Hepatocyte (in vitro differentiated cells): Measurements from ENCODE around the gene B4GALT4. TPM values are rescaled to one million over a fixed set of nuclear protein-coding genes. Genes with fewer than 3 reads are reported as not detected.

Source experiments
- DNase-seq: peaks from one replicate; pipeline ENCODE4 v3.0.0-alpha.2; 2016; ENCODE audit warnings: low spot score
- H2AFZ ChIP-seq: fragments of 200-600 bp; sonication (generic); 2 replicates; pipeline ENCODE4 v1.6.0; 2016; ENCODE audit warnings: antibody characterized with exemption, mild to moderate bottlenecking
- H3K27ac ChIP-seq: fragments of 200-600 bp; sonication (generic); 2 replicates; pipeline ENCODE4 v1.5.1; 2016; ENCODE audit warnings: mild to moderate bottlenecking
- H3K27me3 ChIP-seq: fragments of 200-600 bp; sonication (generic); 2 replicates; pipeline ENCODE4 v1.6.1; 2016
- H3K36me3 ChIP-seq: fragments of 200-600 bp; sonication (generic); replicated peaks from 2 replicates; pipeline ENCODE4 v1.5.1; 2016; ENCODE audit warnings: low read depth; ENCODE audit not compliant: insufficient read depth
- H3K4me1 ChIP-seq: fragments of 200-600 bp; sonication (generic); 2 replicates; pipeline ENCODE4 v1.5.1; 2016; ENCODE audit warnings: mild to moderate bottlenecking, moderate library complexity; ENCODE audit not compliant: insufficient read depth
- H3K4me2 ChIP-seq: fragments of 200-600 bp; sonication (generic); 2 replicates; pipeline ENCODE4 v1.6.0; 2016
- H3K4me3 ChIP-seq: fragments of 200-600 bp; sonication (generic); 2 replicates; pipeline ENCODE4 v1.5.1; 2016; ENCODE audit warnings: mild to moderate bottlenecking
- H3K79me2 ChIP-seq: fragments of 200-600 bp; sonication (generic); 2 replicates; pipeline ENCODE4 v1.6.0; 2017; ENCODE audit warnings: mild to moderate bottlenecking
- H3K9me2 ChIP-seq: fragments of 200-600 bp; sonication (generic); replicated peaks from 2 replicates; pipeline ENCODE4 v1.6.0; 2017; ENCODE audit warnings: mild to moderate bottlenecking; ENCODE audit not compliant: insufficient read depth
- H3K9me3 ChIP-seq: fragments of 200-600 bp; sonication (generic); 2 replicates; pipeline ENCODE4 v1.5.1; 2016; ENCODE audit warnings: low read depth, mild to moderate bottlenecking
- H4K20me1 ChIP-seq: fragments of 200-600 bp; sonication (generic); 2 replicates; pipeline ENCODE4 v1.6.0; 2016; ENCODE audit warnings: mild to moderate bottlenecking; ENCODE audit not compliant: insufficient read depth, poor library complexity, severe bottlenecking
- EZH2 ChIP-seq: fragments of 200-600 bp; sonication (generic); IDR thresholded peaks from 2 replicates; pipeline ENCODE4 v1.6.1; 2016; ENCODE audit warnings: antibody characterized with exemption, mild to moderate bottlenecking, borderline replicate concordance
- EZH2phosphoT487 ChIP-seq: fragments of 200-600 bp; sonication (generic); IDR thresholded peaks from one replicate; pipeline ENCODE4 v1.6.1; 2018; ENCODE audit warnings: antibody characterized with exemption, mild to moderate bottlenecking, low read depth, moderate library complexity; ENCODE audit not compliant: unreplicated experiment, severe bottlenecking
- WGBS: methylation state at CpG from one replicate; pipeline ENCODE4 v1.1.6; 2016; ENCODE audit warnings: low lambda C conversion rate; ENCODE audit errors: missing lambda C conversion rate; 5-methylcytosine and 5-hydroxymethylcytosine counted together
- polyA plus RNA-seq: library from polyadenylated mRNA; unstranded; fragments of >200 nt; fragmentation: Nextera tagmentation; extraction: Ambion mirVana; gene quantifications from 2 replicates; pipeline ENCODE4 v1.2.1, GENCODE V29; 2016
- total RNA-seq: library from RNA; depleted of rRNA; stranded (reverse); fragments of >200 nt; gene quantifications from 2 replicates; pipeline ENCODE4 v1.2.3, GENCODE V29; 2014
- TF ChIP-seq, protein P1 (sequence below): fragments of 200-600 bp; sonication (generic); IDR thresholded peaks from 2 replicates; pipeline ENCODE4 v1.5.1; 2016; ENCODE audit warnings: antibody characterized with exemption, mild to moderate bottlenecking; ENCODE audit not compliant: poor library complexity

The B4GALT4 gene
- total and polyA plus RNA-seq, 2 experiments from 2014 or later = 54.0 to 55.7 TPM

- Histone ChIP-seq H3K4me3 (no peak overlapping the region), H3K4me1 (no peaks in the 10 kb centered on the region), H3K79me2 (peaks cover 54% of the 10 kb centered on the region), H3K9me3 (no peaks in the 10 kb centered on the region), H3K36me3 (peaks cover 5% of the 10 kb centered on the region), H3K27me3 (no peaks in the 10 kb centered on the region), H3K27ac (no peak overlapping the region), H3K4me2 (no peak overlapping the region), H2AFZ (no peak overlapping the region), H4K20me1 (peaks cover 7% of the 10 kb centered on the region), H3K9me2 (no peaks in the 10 kb centered on the region)
- DNase-seq = no peak
- 88% methylated on average over 7 of the region's 7 CpGs for WGBS
- TF ChIP-seq EZH2 = no peak
- TF ChIP-seq, protein P1, sequence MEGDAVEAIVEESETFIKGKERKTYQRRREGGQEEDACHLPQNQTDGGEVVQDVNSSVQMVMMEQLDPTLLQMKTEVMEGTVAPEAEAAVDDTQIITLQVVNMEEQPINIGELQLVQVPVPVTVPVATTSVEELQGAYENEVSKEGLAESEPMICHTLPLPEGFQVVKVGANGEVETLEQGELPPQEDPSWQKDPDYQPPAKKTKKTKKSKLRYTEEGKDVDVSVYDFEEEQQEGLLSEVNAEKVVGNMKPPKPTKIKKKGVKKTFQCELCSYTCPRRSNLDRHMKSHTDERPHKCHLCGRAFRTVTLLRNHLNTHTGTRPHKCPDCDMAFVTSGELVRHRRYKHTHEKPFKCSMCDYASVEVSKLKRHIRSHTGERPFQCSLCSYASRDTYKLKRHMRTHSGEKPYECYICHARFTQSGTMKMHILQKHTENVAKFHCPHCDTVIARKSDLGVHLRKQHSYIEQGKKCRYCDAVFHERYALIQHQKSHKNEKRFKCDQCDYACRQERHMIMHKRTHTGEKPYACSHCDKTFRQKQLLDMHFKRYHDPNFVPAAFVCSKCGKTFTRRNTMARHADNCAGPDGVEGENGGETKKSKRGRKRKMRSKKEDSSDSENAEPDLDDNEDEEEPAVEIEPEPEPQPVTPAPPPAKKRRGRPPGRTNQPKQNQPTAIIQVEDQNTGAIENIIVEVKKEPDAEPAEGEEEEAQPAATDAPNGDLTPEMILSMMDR = no peak
- no peak for TF ChIP-seq EZH2phosphoT487
Measured at GRCh38 chr3:119230071-119230470, 10.6 kb downstream of the B4GALT4 start.

DNA sequence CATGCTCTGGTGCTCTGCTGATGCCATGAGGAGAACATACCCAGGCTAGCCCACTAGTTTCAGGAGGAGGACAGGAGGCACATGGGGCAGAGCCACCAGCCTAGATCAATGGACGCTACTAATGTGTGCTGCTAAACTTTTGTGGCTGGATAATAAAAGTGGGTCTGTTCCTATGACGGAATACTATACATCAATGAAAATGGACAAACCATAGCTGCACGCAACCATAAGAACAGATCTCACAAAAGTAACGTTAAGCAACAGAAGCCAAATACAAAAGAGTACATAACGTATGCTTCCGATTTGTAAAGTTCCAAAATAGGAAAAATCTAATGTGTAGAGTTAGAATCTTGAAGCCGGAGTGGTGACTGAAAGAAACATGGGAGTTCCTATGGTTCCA lies 11.5 kb downstream of the B4GALT4 start:
- peaks cover 7% of the 10 kb centered on the region for H4K20me1 ChIP-seq
- H3K27ac ChIP-seq = no peak overlapping the region
- no peaks in the 10 kb centered on the region for H3K9me2 ChIP-seq
- H3K4me1 ChIP-seq = no peaks in the 10 kb centered on the region
- 86% methylated on average over 7 of the region's 7 CpGs for WGBS
- H3K36me3 ChIP-seq = no peaks in the 10 kb centered on the region
- H3K9me3 ChIP-seq = no peaks in the 10 kb centered on the region
- H2AFZ ChIP-seq = no peak overlapping the region
- H3K4me2 ChIP-seq = no peak overlapping the region
- no peaks in the 10 kb centered on the region for H3K27me3 ChIP-seq
- peaks cover 46% of the 10 kb centered on the region for H3K79me2 ChIP-seq
- DNase-seq = no peak
- no peak overlapping the region for H3K4me3 ChIP-seq
- TF ChIP-seq, protein P1 = no peak
- TF ChIP-seq EZH2phosphoT487 (no peak), EZH2 (no peak)

GRCh38 chr3:119228373-119229145 lies 12.1 kb downstream of the B4GALT4 start:
- Histone ChIP-seq H3K4me1 (no peaks in the 10 kb centered on the region), H4K20me1 (peaks cover 7% of the 10 kb centered on the region), H3K9me3 (no peaks in the 10 kb centered on the region), H3K36me3 (no peaks in the 10 kb centered on the region), H3K4me3 (no peak overlapping the region), H3K4me2 (no peak overlapping the region), H3K79me2 (peaks cover 44% of the 10 kb centered on the region), H3K27me3 (no peaks in the 10 kb centered on the region), H3K27ac (no peak overlapping the region), H3K9me2 (no peaks in the 10 kb centered on the region), H2AFZ (no peak overlapping the region)
- 93% methylated on average over 2 of the region's 2 CpGs for WGBS
- TF ChIP-seq EZH2phosphoT487 = no peak
- TF ChIP-seq, protein P1 = no peak
- no peak for TF ChIP-seq EZH2
- DNase-seq = no peak
